SH-SY5Y (cell line): ENCODE measurements around the gene COQ10B.

Experiments used
- GATA2 ChIP-seq: IDR thresholded peaks from 2 replicates; pipeline ENCODE4 v1.6.1; 2011; ENCODE audit warnings: mild to moderate bottlenecking, low read depth, low read length
- GATA3 ChIP-seq: IDR thresholded peaks from 2 replicates; pipeline ENCODE4 v1.6.1; 2011; ENCODE audit warnings: low read depth, mild to moderate bottlenecking, low read length, moderate library complexity

COQ10B gene

GRCh38 chr2:197453123-197453913, at the start of gene COQ10B:
TSS of gene COQ10B (plus strand) at chr2:197453552. CDS start at chr2:197453561, 9 bp downstream.
- no peak for TF ChIP-seq GATA3
- TF ChIP-seq GATA2: no peak

- TF ChIP-seq GATA3 (no peak), GATA2 (no peak)
Observed at GRCh38 chr2:197405582-197405981, 47.8 kb upstream of the COQ10B start.

GRCh38 chr2:197414039-197414438, 39.3 kb upstream of the COQ10B start:
- TF ChIP-seq GATA3 (no peak), GATA2 (no peak)

- TF ChIP-seq GATA3 (no peak), GATA2 (no peak)
Observed at GRCh38 chr2:197414515-197414914, 38.8 kb upstream of the COQ10B start.

GRCh38 chr2:197416268-197416667, 37.1 kb upstream of the COQ10B start:
- TF ChIP-seq GATA2: no peak
- TF ChIP-seq GATA3: no peak

- TF ChIP-seq GATA3 (no peak), GATA2 (no peak)
Observed at GRCh38 chr2:197419438-197419837, 33.9 kb upstream of the COQ10B start.

GRCh38 chr2:197423307-197423706, 30.0 kb upstream of the COQ10B start:
- no peak for TF ChIP-seq GATA3
- no peak for TF ChIP-seq GATA2

- TF ChIP-seq GATA3 (no peak), GATA2 (no peak)
Observed at GRCh38 chr2:197425550-197425949, 27.8 kb upstream of the COQ10B start.

- no peak for TF ChIP-seq GATA3
- TF ChIP-seq GATA2: no peak
Observed at GRCh38 chr2:197426723-197427603, 26.4 kb upstream of the COQ10B start.

GRCh38 chr2:197427986-197428385, 25.4 kb upstream of the COQ10B start:
- TF ChIP-seq GATA2 (no peak), GATA3 (no peak)

GRCh38 chr2:197431858-197432257, 21.5 kb upstream of the COQ10B start:
- no peak for TF ChIP-seq GATA3
- no peak for TF ChIP-seq GATA2

- TF ChIP-seq GATA3: no peak
Observed at GRCh38 chr2:197433780-197434438, 19.4 kb upstream of the COQ10B start.

- TF ChIP-seq GATA2 (no peak), GATA3 (no peak)
Observed at GRCh38 chr2:197434541-197435513, 18.5 kb upstream of the COQ10B start, which contains the start of gene SF3B1. TSS of gene SF3B1 (minus strand) at chr2:197435028. CDS start at chr2:197434999, 29 bp downstream.

- TF ChIP-seq GATA2 (no peak), GATA3 (no peak)
Observed at GRCh38 chr2:197435598-197436420, 17.5 kb upstream of the COQ10B start.
